ENCODE data around the gene GOLGA6A.
"Not testable (repeated sequence)": the region's sequence is repeated elsewhere in the genome, so short reads cannot be mapped to it uniquely, and the experiment has no call there.

The GOLGA6A gene

GRCh38 chr15:74082450-74082849, at the start of gene GOLGA6A:
GOLGA6A (minus strand) TSS chr15:74082550; CDS start chr15:74082509, 41 bp downstream.
- not testable (repeated sequence) for DNase-seq (ENCODE audit: low read depth in 1 of 2, low spot score in 1 of 2)

GRCh38 chr15:74131628-74132413, 49.5 kb upstream of the GOLGA6A start:
- no peak for DNase-seq (ENCODE audit: low read depth in 1 of 2, low spot score in 1 of 2)

- DNase-seq (ENCODE audit: low read depth in 1 of 2, low spot score in 1 of 2), result no peak
These were observed 48.7 kb upstream of the GOLGA6A start for GRCh38 chr15:74130849-74131627.

GRCh38 chr15:74130155-74130848, 48.0 kb upstream of the GOLGA6A start, which contains the start of gene ISLR2:
ISLR2 (plus strand) TSS chr15:74130586; CDS start chr15:74132755, 2,169 bp downstream.
- DNase-seq (ENCODE audit: low read depth in 1 of 2, low spot score in 1 of 2), result no peak

GRCh38 chr15:74129586-74130154, 47.3 kb upstream of the GOLGA6A start:
- DNase-seq (ENCODE audit: low read depth in 1 of 2, low spot score in 1 of 2), result no peak

- DNase-seq (ENCODE audit: low read depth in 1 of 2, low spot score in 1 of 2), result no peak
These were observed 46.6 kb upstream of the GOLGA6A start for GRCh38 chr15:74128785-74129585.

- no peak for DNase-seq (ENCODE audit: low read depth in 1 of 2, low spot score in 1 of 2)
These were observed 45.8 kb upstream of the GOLGA6A start for GRCh38 chr15:74127954-74128784.

- peak; percentile 63 to 79 for DNase-seq (ENCODE audit: low read depth in 1 of 2, low spot score in 1 of 2)
These were observed 45.1 kb upstream of the GOLGA6A start for GRCh38 chr15:74127255-74127953.

GRCh38 chr15:74124759-74125158, 42.4 kb upstream of the GOLGA6A start:
- no peak for DNase-seq (ENCODE audit: low read depth in 1 of 2, low spot score in 1 of 2)

- no peak for DNase-seq (ENCODE audit: low read depth in 1 of 2, low spot score in 1 of 2)
These were observed 41.8 kb upstream of the GOLGA6A start for GRCh38 chr15:74124196-74124595.

GRCh38 chr15:74123658-74124057, 41.3 kb upstream of the GOLGA6A start:
- no peak for DNase-seq (ENCODE audit: low read depth in 1 of 2, low spot score in 1 of 2)

- DNase-seq (ENCODE audit: low read depth in 1 of 2, low spot score in 1 of 2), result no peak
These were observed 40.7 kb upstream of the GOLGA6A start for GRCh38 chr15:74123131-74123429.

GRCh38 chr15:74122403-74123130, 40.2 kb upstream of the GOLGA6A start:
- DNase-seq (ENCODE audit: low read depth in 1 of 2, low spot score in 1 of 2), result no peak

GRCh38 chr15:74121858-74122257, 39.5 kb upstream of the GOLGA6A start:
- no peak for DNase-seq (ENCODE audit: low read depth in 1 of 2, low spot score in 1 of 2)

GRCh38 chr15:74121039-74121438, 38.7 kb upstream of the GOLGA6A start:
- no peak for DNase-seq (ENCODE audit: low read depth in 1 of 2, low spot score in 1 of 2)

- no peak for DNase-seq (ENCODE audit: low read depth in 1 of 2, low spot score in 1 of 2)
These were observed 38.1 kb upstream of the GOLGA6A start for GRCh38 chr15:74120426-74120825.

GRCh38 chr15:74109713-74110112, 27.4 kb upstream of the GOLGA6A start:
- no peak for DNase-seq (ENCODE audit: low read depth in 1 of 2, low spot score in 1 of 2)

- DNase-seq (ENCODE audit: low read depth in 1 of 2, low spot score in 1 of 2), result not testable (repeated sequence)
These were observed 26.3 kb upstream of the GOLGA6A start for GRCh38 chr15:74108611-74109010.

Data from stimulated activated CD4-positive, alpha-beta T cell treated with anti-CD3 and anti-CD28 coated beads, Interleukin-15, amount 100 ng/mL, for 1 hour (primary cell).